ENCODE results near the gene KIAA0232.

KIAA0232 gene

DNA sequence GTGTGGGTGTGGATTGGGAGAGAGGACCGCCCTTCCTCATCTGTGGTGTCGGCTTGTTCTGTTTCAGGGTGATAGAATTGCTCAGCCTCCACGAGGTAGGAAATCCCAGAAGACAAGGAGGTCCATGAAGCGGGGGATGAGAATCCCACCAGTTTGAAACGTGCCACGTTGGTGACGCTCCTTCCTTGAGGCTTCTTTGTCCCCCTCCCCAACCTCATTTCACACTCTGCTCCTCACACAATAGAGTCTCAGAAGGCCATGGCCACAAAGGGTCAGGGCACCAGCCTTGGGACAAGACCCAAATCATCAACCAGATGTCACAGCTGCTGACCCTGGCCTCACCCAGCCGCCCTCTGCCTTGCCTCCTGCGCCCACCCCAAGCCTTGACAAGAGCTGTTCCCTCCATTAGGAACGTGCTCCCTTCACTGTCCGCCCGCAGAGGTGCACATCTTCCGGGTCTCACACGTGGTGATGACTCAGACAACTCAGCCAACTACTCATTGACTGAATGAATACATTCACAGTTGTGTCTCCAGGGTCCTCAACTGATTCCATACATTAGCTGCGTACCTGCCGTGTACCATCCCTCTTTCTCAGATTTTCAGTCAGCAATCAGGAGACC is 48.3 kb upstream of the KIAA0232 start:
- no peak overlapping the region for H3K27ac ChIP-seq (ENCODE audit: low read length)
- H2AFZ ChIP-seq (ENCODE audit: low read depth, low read length), result no peak overlapping the region
- H3K4me2 ChIP-seq (ENCODE audit: insufficient read depth, low read length), result no peak overlapping the region
- ATAC-seq (ENCODE audit: insufficient read depth, low read depth) (no peak), DNase-seq (no peak)
- no peaks in the 10 kb centered on the region for H3K27me3 ChIP-seq (ENCODE audit: insufficient read depth, low read length, poor library complexity)
- no peaks in the 10 kb centered on the region for H4K20me1 ChIP-seq (ENCODE audit: insufficient read depth, low read length)
- H3K9me3 ChIP-seq (ENCODE audit: insufficient read depth, low read length, severe bottlenecking), result no peaks in the 10 kb centered on the region
- no peaks in the 10 kb centered on the region for H3K79me2 ChIP-seq (ENCODE audit: insufficient read depth, low read length)
- no peak for TF ChIP-seq EZH2 (IDR thresholded peaks at IDR 0.05; ENCODE audit: borderline replicate concordance, low read depth, low read length, severe bottlenecking)
- TF ChIP-seq CTCF (IDR thresholded peaks at IDR 0.05; ENCODE audit: borderline replicate concordance, extremely low read depth, low read length, poor library complexity, severe bottlenecking), result no peak
- no peak overlapping the region for H3K4me3 ChIP-seq (ENCODE audit: low read depth in 1 of 2, low read length in 2 of 2)
- no peaks in the 10 kb centered on the region for H3K4me1 ChIP-seq (ENCODE audit: insufficient read depth, low read length)
- no peaks in the 10 kb centered on the region for H3K36me3 ChIP-seq (ENCODE audit: insufficient read depth, low read length)
- no peak overlapping the region for H3K9ac ChIP-seq (ENCODE audit: low read depth, low read length)

DNA sequence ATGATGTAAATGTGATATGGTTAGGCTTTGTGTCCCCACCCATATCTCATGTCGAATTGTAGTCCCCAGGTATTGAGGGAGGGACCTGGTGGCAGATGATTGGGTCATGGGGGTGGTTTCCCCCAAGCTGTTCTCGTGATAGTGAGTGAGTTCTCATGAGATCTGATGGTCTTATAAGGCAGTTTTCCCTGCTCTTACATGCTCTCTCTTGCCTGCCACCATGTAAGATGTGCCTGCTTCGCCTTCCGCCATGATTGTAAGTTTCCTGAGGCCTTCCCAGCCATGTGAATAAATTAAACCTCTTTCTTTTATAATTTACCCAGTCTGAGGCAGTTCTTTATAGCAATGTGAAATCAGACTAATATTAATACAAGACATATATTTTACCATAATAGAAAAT is 42.6 kb upstream of the KIAA0232 start:
- Histone ChIP-seq H3K27me3 (ENCODE audit: insufficient read depth, low read length, poor library complexity) (no peaks in the 10 kb centered on the region), H4K20me1 (ENCODE audit: insufficient read depth, low read length) (no peaks in the 10 kb centered on the region), H3K79me2 (ENCODE audit: insufficient read depth, low read length) (no peaks in the 10 kb centered on the region), H3K27ac (ENCODE audit: low read length) (no peak overlapping the region), H2AFZ (ENCODE audit: low read depth, low read length) (no peak overlapping the region), H3K9ac (ENCODE audit: low read depth, low read length) (no peak overlapping the region), H3K36me3 (ENCODE audit: insufficient read depth, low read length) (no peaks in the 10 kb centered on the region), H3K9me3 (ENCODE audit: insufficient read depth, low read length, severe bottlenecking) (no peaks in the 10 kb centered on the region), H3K4me2 (ENCODE audit: insufficient read depth, low read length) (no peak overlapping the region), H3K4me1 (ENCODE audit: insufficient read depth, low read length) (no peaks in the 10 kb centered on the region), H3K4me3 (ENCODE audit: low read depth in 1 of 2, low read length in 2 of 2) (no peak overlapping the region)
- DNase-seq (no peak), ATAC-seq (ENCODE audit: insufficient read depth, low read depth) (no peak)
- no peak for TF ChIP-seq EZH2 (IDR thresholded peaks at IDR 0.05; ENCODE audit: borderline replicate concordance, low read depth, low read length, severe bottlenecking)
- TF ChIP-seq CTCF (IDR thresholded peaks at IDR 0.05; ENCODE audit: borderline replicate concordance, extremely low read depth, low read length, poor library complexity, severe bottlenecking), result no peak

GRCh38 chr4:6740347-6740746 is 42.2 kb upstream of the KIAA0232 start:
- no peaks in the 10 kb centered on the region for H3K27me3 ChIP-seq (ENCODE audit: insufficient read depth, low read length, poor library complexity)
- ATAC-seq (ENCODE audit: insufficient read depth, low read depth) (no peak), DNase-seq (no peak)
- no peak overlapping the region for H3K9ac ChIP-seq (ENCODE audit: low read depth, low read length)
- H4K20me1 ChIP-seq (ENCODE audit: insufficient read depth, low read length), result no peaks in the 10 kb centered on the region
- H3K4me2 ChIP-seq (ENCODE audit: insufficient read depth, low read length), result no peak overlapping the region
- H3K9me3 ChIP-seq (ENCODE audit: insufficient read depth, low read length, severe bottlenecking), result no peaks in the 10 kb centered on the region
- no peak overlapping the region for H3K4me3 ChIP-seq (ENCODE audit: low read depth in 1 of 2, low read length in 2 of 2)
- no peak overlapping the region for H3K27ac ChIP-seq (ENCODE audit: low read length)
- H2AFZ ChIP-seq (ENCODE audit: low read depth, low read length), result no peak overlapping the region
- no peaks in the 10 kb centered on the region for H3K4me1 ChIP-seq (ENCODE audit: insufficient read depth, low read length)
- no peak for TF ChIP-seq CTCF (IDR thresholded peaks at IDR 0.05; ENCODE audit: borderline replicate concordance, extremely low read depth, low read length, poor library complexity, severe bottlenecking)
- TF ChIP-seq EZH2 (IDR thresholded peaks at IDR 0.05; ENCODE audit: borderline replicate concordance, low read depth, low read length, severe bottlenecking), result no peak
- no peaks in the 10 kb centered on the region for H3K79me2 ChIP-seq (ENCODE audit: insufficient read depth, low read length)
- H3K36me3 ChIP-seq (ENCODE audit: insufficient read depth, low read length), result no peaks in the 10 kb centered on the region
